Measurements from ENCODE around the gene TTC28.
"Not testable (repeated sequence)": the region's sequence is repeated elsewhere in the genome, so short reads cannot be mapped to it uniquely, and the experiment has no call there.

Gene TTC28

DNA sequence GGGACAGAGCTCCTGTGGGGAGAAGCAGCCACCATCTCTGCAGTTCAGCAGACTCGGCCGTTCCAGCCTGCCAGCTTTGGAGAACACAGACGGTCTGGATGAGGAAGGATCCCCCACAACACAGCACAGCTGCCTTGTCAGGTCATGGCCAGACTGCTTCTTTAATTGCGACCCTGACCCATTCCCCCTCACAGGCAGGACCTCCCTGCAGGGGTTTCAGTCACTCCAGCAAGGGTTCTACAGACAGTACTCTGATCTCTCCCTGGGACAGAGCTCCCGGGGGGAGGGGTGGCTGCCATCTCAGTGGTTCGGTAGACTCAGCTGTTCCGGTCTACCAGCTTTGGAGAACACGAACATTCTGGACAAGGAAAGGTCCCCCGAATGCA lies 173.5 kb downstream of the TTC28 start:
- no peak overlapping the region for H3K4me3 ChIP-seq (ENCODE audit: insufficient read depth, low read depth, low read length, poor library complexity, severe bottlenecking)
- H3K27me3 ChIP-seq (replicated peaks; ENCODE audit: control insufficient read depth, insufficient read depth, low read length, poor library complexity, severe bottlenecking) = no peaks in the 10 kb centered on the region
- no peaks in the 10 kb centered on the region for H3K9me3 ChIP-seq (ENCODE audit: control insufficient read depth, low read length)
- H3K27ac ChIP-seq (ENCODE audit: insufficient read depth, low read length, poor library complexity, severe bottlenecking) = no peak overlapping the region
- H3K4me1 ChIP-seq (ENCODE audit: control insufficient read depth, insufficient read depth, low read length, poor library complexity, severe bottlenecking) = no peaks in the 10 kb centered on the region
- no peaks in the 10 kb centered on the region for H3K36me3 ChIP-seq (ENCODE audit: control insufficient read depth, insufficient read depth, low read length)
- no peak for DNase-seq

DNA sequence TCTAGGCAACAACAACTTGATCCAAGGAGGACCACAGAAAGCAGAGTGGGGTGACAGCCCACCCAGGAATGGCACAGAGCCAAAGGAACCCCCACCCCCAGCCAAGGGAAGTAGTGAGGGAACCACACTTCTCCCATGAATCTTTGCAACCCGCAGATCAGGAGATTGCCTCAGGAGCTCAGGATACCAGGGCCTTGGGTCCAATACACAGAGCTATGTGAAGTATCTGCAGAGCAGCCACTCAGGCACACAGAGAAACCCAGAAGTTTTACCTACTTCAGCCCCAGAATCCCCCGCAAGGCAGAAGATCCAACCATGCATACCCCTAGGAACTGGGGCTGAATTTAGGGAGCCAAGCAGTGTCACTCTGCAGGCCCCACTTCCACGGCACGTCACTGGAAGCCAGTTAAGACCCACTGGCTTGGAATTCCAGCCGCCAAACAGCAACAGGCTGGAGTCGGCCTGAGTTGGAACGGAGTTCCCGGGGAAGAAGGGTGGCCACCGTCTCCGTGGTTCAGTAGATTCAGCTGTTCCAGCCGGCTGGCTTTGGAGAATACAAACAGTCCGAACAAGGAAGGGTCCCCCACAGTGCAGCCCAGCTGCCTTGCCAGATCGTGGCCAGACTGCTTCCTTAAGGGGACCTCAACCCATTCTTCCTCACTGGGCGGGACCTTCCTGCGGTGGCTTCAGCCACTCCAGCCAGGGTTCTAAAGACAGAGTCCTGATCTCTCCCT lies 174.1 kb downstream of the TTC28 start:
- no peaks in the 10 kb centered on the region for H3K36me3 ChIP-seq (ENCODE audit: control insufficient read depth, insufficient read depth, low read length)
- H3K4me3 ChIP-seq (ENCODE audit: insufficient read depth, low read depth, low read length, poor library complexity, severe bottlenecking) = no peak overlapping the region
- H3K9me3 ChIP-seq (ENCODE audit: control insufficient read depth, low read length) = no peaks in the 10 kb centered on the region
- H3K4me1 ChIP-seq (ENCODE audit: control insufficient read depth, insufficient read depth, low read length, poor library complexity, severe bottlenecking) = no peaks in the 10 kb centered on the region
- no peak overlapping the region for H3K27ac ChIP-seq (ENCODE audit: insufficient read depth, low read length, poor library complexity, severe bottlenecking)
- DNase-seq = no peak
- no peaks in the 10 kb centered on the region for H3K27me3 ChIP-seq (replicated peaks; ENCODE audit: control insufficient read depth, insufficient read depth, low read length, poor library complexity, severe bottlenecking)

DNA sequence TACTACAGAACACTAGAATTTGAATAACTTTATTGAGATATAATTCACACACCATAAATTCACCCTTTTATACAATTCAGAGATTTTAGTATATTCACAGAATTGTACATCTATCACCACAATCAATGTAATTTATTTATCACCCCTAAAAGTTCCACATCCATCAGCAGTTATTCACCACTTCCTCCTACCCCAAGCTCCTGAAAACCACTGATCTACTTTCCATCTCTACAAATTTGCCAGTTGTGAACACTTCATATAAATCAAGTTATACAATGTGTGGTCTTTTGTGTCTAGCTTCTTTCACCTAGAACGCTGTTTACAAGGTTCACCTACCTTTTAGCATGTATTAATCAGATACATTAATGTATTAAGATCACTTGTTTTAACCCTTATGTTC lies 179.6 kb downstream of the TTC28 start:
- DNase-seq = no peak
- Histone ChIP-seq H3K9me3 (ENCODE audit: control insufficient read depth, low read length) (no peaks in the 10 kb centered on the region), H3K4me1 (ENCODE audit: control insufficient read depth, insufficient read depth, low read length, poor library complexity, severe bottlenecking) (no peaks in the 10 kb centered on the region), H3K4me3 (ENCODE audit: insufficient read depth, low read depth, low read length, poor library complexity, severe bottlenecking) (no peak overlapping the region), H3K36me3 (ENCODE audit: control insufficient read depth, insufficient read depth, low read length) (no peaks in the 10 kb centered on the region), H3K27me3 (replicated peaks; ENCODE audit: control insufficient read depth, insufficient read depth, low read length, poor library complexity, severe bottlenecking) (no peaks in the 10 kb centered on the region), H3K27ac (ENCODE audit: insufficient read depth, low read length, poor library complexity, severe bottlenecking) (no peak overlapping the region)

DNA sequence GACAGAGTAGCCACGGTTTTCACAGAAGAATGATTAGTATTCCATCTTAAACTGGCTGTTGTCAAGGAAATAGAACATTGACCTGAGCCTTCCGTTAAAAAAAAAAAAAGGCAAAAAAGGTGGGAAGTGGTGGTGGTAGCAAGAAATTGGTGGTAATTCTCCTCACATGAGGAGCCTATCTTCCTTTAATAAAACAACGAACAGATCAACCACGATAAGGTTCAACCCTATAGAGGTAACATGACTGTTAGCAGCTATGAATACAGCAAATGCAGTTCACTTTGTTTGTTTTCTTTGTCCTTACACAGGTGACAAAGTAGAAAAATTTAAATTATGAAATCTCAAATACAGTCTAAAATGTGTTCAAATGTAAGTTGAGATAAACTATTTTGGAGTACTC lies 181.6 kb downstream of the TTC28 start:
- H3K27ac ChIP-seq (ENCODE audit: insufficient read depth, low read length, poor library complexity, severe bottlenecking) = no peak overlapping the region
- H3K27me3 ChIP-seq (replicated peaks; ENCODE audit: control insufficient read depth, insufficient read depth, low read length, poor library complexity, severe bottlenecking) = no peaks in the 10 kb centered on the region
- no peak overlapping the region for H3K4me3 ChIP-seq (ENCODE audit: insufficient read depth, low read depth, low read length, poor library complexity, severe bottlenecking)
- H3K36me3 ChIP-seq (ENCODE audit: control insufficient read depth, insufficient read depth, low read length) = no peaks in the 10 kb centered on the region
- DNase-seq = no peak
- no peaks in the 10 kb centered on the region for H3K4me1 ChIP-seq (ENCODE audit: control insufficient read depth, insufficient read depth, low read length, poor library complexity, severe bottlenecking)
- no peaks in the 10 kb centered on the region for H3K9me3 ChIP-seq (ENCODE audit: control insufficient read depth, low read length)

DNA sequence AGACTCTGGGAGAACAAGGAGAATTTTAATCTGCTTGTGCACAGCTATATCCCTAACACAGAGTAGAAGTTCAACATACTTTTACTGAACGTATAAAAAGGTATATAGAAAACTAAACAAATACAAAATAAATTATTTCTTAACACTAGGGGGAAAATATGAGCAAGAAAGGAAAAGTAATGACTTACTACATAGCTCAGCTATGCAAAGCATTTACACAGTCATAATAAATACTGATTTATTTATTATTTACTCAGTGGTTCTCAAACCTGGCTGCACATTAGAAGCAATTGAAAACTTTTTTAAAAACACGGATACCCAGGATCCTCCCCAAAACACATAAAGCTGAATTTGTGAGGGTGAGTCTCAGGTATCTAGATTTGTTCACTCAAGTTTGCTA lies 182.5 kb downstream of the TTC28 start:
- no peak for DNase-seq
- Histone ChIP-seq H3K9me3 (ENCODE audit: control insufficient read depth, low read length) (no peaks in the 10 kb centered on the region), H3K36me3 (ENCODE audit: control insufficient read depth, insufficient read depth, low read length) (no peaks in the 10 kb centered on the region), H3K27me3 (replicated peaks; ENCODE audit: control insufficient read depth, insufficient read depth, low read length, poor library complexity, severe bottlenecking) (no peaks in the 10 kb centered on the region), H3K27ac (ENCODE audit: insufficient read depth, low read length, poor library complexity, severe bottlenecking) (no peak overlapping the region), H3K4me1 (ENCODE audit: control insufficient read depth, insufficient read depth, low read length, poor library complexity, severe bottlenecking) (no peaks in the 10 kb centered on the region), H3K4me3 (ENCODE audit: insufficient read depth, low read depth, low read length, poor library complexity, severe bottlenecking) (no peak overlapping the region)

DNA sequence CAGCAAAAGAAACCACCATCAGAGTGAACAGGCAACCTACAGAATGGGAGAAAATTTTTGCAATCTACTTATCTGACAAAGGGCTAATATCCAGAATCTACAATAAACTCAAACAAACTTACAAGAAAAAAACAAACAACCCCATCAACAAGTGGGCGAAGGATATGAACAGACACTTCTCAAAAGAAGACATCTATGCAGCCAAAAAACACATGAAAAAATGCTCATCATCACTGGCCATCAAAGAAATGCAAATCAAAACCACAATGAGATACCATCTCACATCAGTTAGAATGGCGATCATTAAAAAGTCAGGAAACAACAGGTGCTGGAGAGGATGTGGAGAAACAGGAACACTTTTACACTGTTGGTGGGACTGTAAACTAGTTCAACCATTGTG lies 188.4 kb downstream of the TTC28 start:
- not testable (repeated sequence) for H3K36me3 ChIP-seq (ENCODE audit: control insufficient read depth, insufficient read depth, low read length); H3K27ac ChIP-seq (ENCODE audit: insufficient read depth, low read length, poor library complexity, severe bottlenecking); H3K4me1 ChIP-seq (ENCODE audit: control insufficient read depth, insufficient read depth, low read length, poor library complexity, severe bottlenecking); H3K27me3 ChIP-seq (replicated peaks; ENCODE audit: control insufficient read depth, insufficient read depth, low read length, poor library complexity, severe bottlenecking); H3K4me3 ChIP-seq (ENCODE audit: insufficient read depth, low read depth, low read length, poor library complexity, severe bottlenecking); DNase-seq; H3K9me3 ChIP-seq (ENCODE audit: control insufficient read depth, low read length)

DNA sequence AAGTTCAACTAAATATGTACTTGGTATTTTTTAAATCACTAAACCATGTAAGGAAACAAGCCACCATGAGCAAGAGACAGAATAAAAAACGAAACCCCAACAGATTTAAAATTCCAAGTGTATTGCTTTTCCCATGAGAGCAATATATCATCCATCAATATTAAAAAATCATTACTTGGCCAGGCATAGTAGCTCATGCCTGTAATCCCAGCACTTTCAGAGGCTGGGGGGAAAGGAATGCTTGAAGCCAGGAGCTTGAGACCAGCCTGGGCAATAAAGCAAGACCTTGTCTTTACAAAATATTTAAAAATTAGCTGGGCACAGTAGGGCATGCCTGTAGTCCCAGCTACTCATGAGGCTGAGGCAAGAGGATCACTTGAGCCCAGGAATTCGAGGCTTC lies 190.8 kb downstream of the TTC28 start:
- H3K9me3 ChIP-seq (ENCODE audit: control insufficient read depth, low read length) = no peaks in the 10 kb centered on the region
- H3K27me3 ChIP-seq (replicated peaks; ENCODE audit: control insufficient read depth, insufficient read depth, low read length, poor library complexity, severe bottlenecking) = no peaks in the 10 kb centered on the region
- no peak overlapping the region for H3K27ac ChIP-seq (ENCODE audit: insufficient read depth, low read length, poor library complexity, severe bottlenecking)
- no peaks in the 10 kb centered on the region for H3K36me3 ChIP-seq (ENCODE audit: control insufficient read depth, insufficient read depth, low read length)
- no peak overlapping the region for H3K4me3 ChIP-seq (ENCODE audit: insufficient read depth, low read depth, low read length, poor library complexity, severe bottlenecking)
- no peak for DNase-seq
- H3K4me1 ChIP-seq (ENCODE audit: control insufficient read depth, insufficient read depth, low read length, poor library complexity, severe bottlenecking) = no peaks in the 10 kb centered on the region

DNA sequence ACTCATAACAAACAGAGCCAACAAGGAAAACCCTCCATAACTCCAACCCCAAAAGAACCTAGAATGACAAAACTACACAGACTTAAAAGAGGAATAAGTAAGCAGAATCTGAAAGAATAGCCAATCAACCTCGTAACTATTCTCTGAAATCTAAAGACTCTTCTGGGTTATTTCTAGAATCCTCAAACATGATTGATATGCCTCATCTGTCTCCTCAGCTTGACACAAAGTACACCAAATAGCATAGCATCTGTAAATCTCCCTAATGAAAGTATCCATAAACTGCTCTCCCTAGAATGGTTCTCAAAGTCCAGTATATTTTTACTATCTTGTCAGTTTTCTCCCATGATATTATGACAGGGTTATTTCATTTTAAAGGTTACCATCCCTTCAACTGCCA lies 195.0 kb downstream of the TTC28 start:
- no peak for DNase-seq
- no peaks in the 10 kb centered on the region for H3K36me3 ChIP-seq (ENCODE audit: control insufficient read depth, insufficient read depth, low read length)
- no peak overlapping the region for H3K27ac ChIP-seq (ENCODE audit: insufficient read depth, low read length, poor library complexity, severe bottlenecking)
- H3K27me3 ChIP-seq (replicated peaks; ENCODE audit: control insufficient read depth, insufficient read depth, low read length, poor library complexity, severe bottlenecking) = no peaks in the 10 kb centered on the region
- H3K4me1 ChIP-seq (ENCODE audit: control insufficient read depth, insufficient read depth, low read length, poor library complexity, severe bottlenecking) = no peaks in the 10 kb centered on the region
- H3K9me3 ChIP-seq (ENCODE audit: control insufficient read depth, low read length) = no peaks in the 10 kb centered on the region
- no peak overlapping the region for H3K4me3 ChIP-seq (ENCODE audit: insufficient read depth, low read depth, low read length, poor library complexity, severe bottlenecking)

DNA sequence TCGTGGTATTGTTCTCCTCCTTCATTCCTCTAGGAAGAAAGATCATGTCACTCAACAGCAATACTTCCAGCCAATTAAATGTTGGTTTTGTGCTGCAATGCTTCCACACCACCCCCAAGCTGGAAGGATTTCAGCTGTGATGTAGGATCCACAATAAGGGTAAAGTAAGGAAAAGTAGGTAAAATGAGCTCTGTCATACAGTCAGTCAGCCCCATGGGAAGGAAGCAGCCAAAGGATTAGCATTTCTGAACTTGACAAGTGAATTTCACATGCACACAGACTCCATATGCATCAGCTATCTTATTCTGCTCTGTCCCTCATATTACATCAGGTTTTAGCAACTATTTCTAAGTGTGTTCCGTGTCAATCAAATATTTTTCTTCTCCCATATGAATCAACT lies 197.9 kb downstream of the TTC28 start:
- DNase-seq = no peak
- Histone ChIP-seq H3K27ac (ENCODE audit: insufficient read depth, low read length, poor library complexity, severe bottlenecking) (no peak overlapping the region), H3K27me3 (replicated peaks; ENCODE audit: control insufficient read depth, insufficient read depth, low read length, poor library complexity, severe bottlenecking) (no peaks in the 10 kb centered on the region), H3K4me3 (ENCODE audit: insufficient read depth, low read depth, low read length, poor library complexity, severe bottlenecking) (no peak overlapping the region), H3K9me3 (ENCODE audit: control insufficient read depth, low read length) (no peaks in the 10 kb centered on the region), H3K36me3 (ENCODE audit: control insufficient read depth, insufficient read depth, low read length) (no peaks in the 10 kb centered on the region), H3K4me1 (ENCODE audit: control insufficient read depth, insufficient read depth, low read length, poor library complexity, severe bottlenecking) (no peaks in the 10 kb centered on the region)

DNA sequence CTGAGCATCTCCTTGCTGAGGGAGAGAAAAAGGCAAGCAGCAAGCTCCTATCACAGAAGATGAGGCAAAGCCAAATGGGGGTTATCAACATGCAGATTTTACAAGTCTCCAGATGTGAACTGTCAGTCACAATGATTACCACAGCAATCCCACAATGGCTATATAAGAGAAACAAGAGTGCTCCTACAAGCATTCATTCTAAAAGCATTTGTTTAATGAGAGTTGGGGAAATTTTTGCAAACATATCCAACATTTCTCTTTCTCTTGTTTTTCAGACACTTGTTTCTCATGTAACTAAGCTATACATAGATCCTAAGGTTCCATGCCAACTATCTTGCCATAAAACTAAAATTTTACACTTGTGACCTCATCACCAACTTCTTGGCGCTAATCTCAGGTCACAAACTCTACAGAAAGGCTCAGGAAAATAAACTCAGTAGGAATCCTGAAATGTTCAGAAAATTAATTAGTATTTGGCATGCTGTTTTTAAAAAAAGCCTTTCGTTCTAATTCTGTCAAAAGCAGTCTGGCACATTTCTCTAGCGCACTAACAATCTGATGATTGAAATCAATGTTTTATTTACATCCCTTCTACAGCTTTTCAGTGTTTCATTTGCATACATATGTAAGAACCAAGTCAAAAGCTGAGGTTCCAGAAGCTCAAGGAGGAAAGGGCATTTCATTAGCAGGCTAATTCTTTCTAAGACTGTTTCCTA lies 199.5 kb downstream of the TTC28 start:
- no peaks in the 10 kb centered on the region for H3K36me3 ChIP-seq (ENCODE audit: control insufficient read depth, insufficient read depth, low read length)

More for the DNA sequence above, 199.5 kb downstream of the TTC28 start:
- no peak overlapping the region for H3K27ac ChIP-seq (ENCODE audit: insufficient read depth, low read length, poor library complexity, severe bottlenecking)
- H3K4me3 ChIP-seq (ENCODE audit: insufficient read depth, low read depth, low read length, poor library complexity, severe bottlenecking) = no peak overlapping the region
- H3K4me1 ChIP-seq (ENCODE audit: control insufficient read depth, insufficient read depth, low read length, poor library complexity, severe bottlenecking) = no peaks in the 10 kb centered on the region
- no peaks in the 10 kb centered on the region for H3K9me3 ChIP-seq (ENCODE audit: control insufficient read depth, low read length)
- H3K27me3 ChIP-seq (replicated peaks; ENCODE audit: control insufficient read depth, insufficient read depth, low read length, poor library complexity, severe bottlenecking) = no peaks in the 10 kb centered on the region
- DNase-seq = no peak
